SK-N-SH (cell line): Measurements from ENCODE around the gene ARL17A. TPM values are rescaled to one million over a fixed set of nuclear protein-coding genes. Genes with fewer than 3 reads are reported as not detected.
"Not testable (repeated sequence)": the region's sequence is repeated elsewhere in the genome, so short reads cannot be mapped to it uniquely, and the experiment has no call there.

Experiments used
- CTCF ChIA-PET: fragments of 300-600, 350-600 bp; formaldehyde crosslinking; extraction: SDS; loops from one replicate; lab custom pipeline; 2021; lab: Yijun Ruan, JAX
- POLR2A ChIA-PET: fragments of 350-600 bp; sonication (Branson Sonifier 250); formaldehyde crosslinking; extraction: SDS; loops from one replicate; lab custom pipeline; 2020; ENCODE audit warnings: antibody characterized with exemption, inconsistent platforms; lab: Yijun Ruan, JAX
- DNase-seq: peaks from one replicate; pipeline ENCODE4 v3.0.0; 2012
- H2AFZ ChIP-seq: fragments of 200-600 bp; sonication (generic); 2 replicates; pipeline ENCODE4 v1.8.1; 2016; ENCODE audit warnings: antibody characterized with exemption, mild to moderate bottlenecking, low read depth
- H3F3A ChIP-seq: fragments of 200-600 bp; sonication (generic); replicated peaks from 2 replicates; pipeline ENCODE3; 2016; ENCODE audit warnings: antibody characterized with exemption, mild to moderate bottlenecking; ENCODE audit not compliant: insufficient read depth
- H3K27ac ChIP-seq, 2 experiments: fragments of 200-500 bp in 1 of 2; fragments of 200-600 bp in 1 of 2; sonication (Bioruptor generic) in 1 of 2; sonication (generic), shearing (Covaris generic) in 1 of 2; 2 replicates each; pipeline versions ENCODE4 v1.5.1 to v1.6.1; 2014 to 2016; ENCODE audit warnings: low read depth in 2 of 2, inconsistent platforms in 1 of 2, low read length in 1 of 2, mild to moderate bottlenecking in 1 of 2, mixed read lengths in 1 of 2
- H3K27me3 ChIP-seq: fragments of 200-600 bp; sonication (generic), shearing (Covaris generic); 2 replicates; pipeline ENCODE4 v1.6.1; 2016; ENCODE audit warnings: mixed run types; ENCODE audit not compliant: insufficient read depth
- H3K36me3 ChIP-seq, 2 experiments: fragments of 200-500 bp in 1 of 2; fragments of 200-600 bp in 1 of 2; sonication (Bioruptor generic) in 1 of 2; sonication (generic) in 1 of 2; replicated peaks in 1 of 2; 2 replicates each; pipeline versions ENCODE3 to v1.5.1; 2014 to 2016; ENCODE audit warnings: low read length in 1 of 2, mild to moderate bottlenecking in 1 of 2; ENCODE audit not compliant: insufficient read depth in 2 of 2, control insufficient read depth in 1 of 2
- H3K4me1 ChIP-seq, 2 experiments: fragments of 200-500 bp in 1 of 2; fragments of 200-600 bp in 1 of 2; sonication (Bioruptor generic) in 1 of 2; sonication (generic), shearing (Covaris generic) in 1 of 2; 2 replicates each; pipeline versions ENCODE4 v1.5.1 to v1.6.1; 2014 to 2016; ENCODE audit warnings: low read depth in 1 of 2, low read length in 1 of 2, mixed run types in 1 of 2; ENCODE audit not compliant: insufficient read depth in 2 of 2, control insufficient read depth in 1 of 2
- H3K4me2 ChIP-seq: fragments of 200-600 bp; sonication (generic), shearing (Covaris generic); 2 replicates; pipeline ENCODE4 v1.6.1; 2017; ENCODE audit warnings: mixed run types
- H3K4me3 ChIP-seq, 2 experiments: fragments of 200-500 bp in 1 of 2; fragments of 200-600 bp in 1 of 2; sonication (Bioruptor generic) in 1 of 2; sonication (generic), shearing (Covaris generic) in 1 of 2; 2 replicates each; pipeline versions ENCODE4 v1.5.1 to v1.8.1; 2014 to 2016; ENCODE audit warnings: low read depth in 2 of 2, inconsistent platforms in 1 of 2, low read length in 1 of 2, mild to moderate bottlenecking in 1 of 2, mixed read lengths in 1 of 2, moderate library complexity in 1 of 2
- H3K79me2 ChIP-seq: fragments of 200-600 bp; sonication (generic); 2 replicates; pipeline ENCODE4 v1.8.1; 2017; ENCODE audit warnings: mild to moderate bottlenecking; ENCODE audit not compliant: insufficient read depth
- H3K9ac ChIP-seq: fragments of 200-600 bp; sonication (generic); 2 replicates; pipeline ENCODE4 v1.6.1; 2017; ENCODE audit warnings: mixed run types
- H3K9me2 ChIP-seq: fragments of 200-600 bp; sonication (generic); 2 replicates; pipeline ENCODE4 v1.6.1; 2017; ENCODE audit warnings: mixed run types
- H3K9me3 ChIP-seq: fragments of 200-600 bp; sonication (generic); 2 replicates; pipeline ENCODE4 v1.6.1; 2017; ENCODE audit warnings: mixed run types, mild to moderate bottlenecking, moderate library complexity
- H4K20me1 ChIP-seq: fragments of 200-600 bp; sonication (generic); 2 replicates; pipeline ENCODE4 v1.6.1; 2017; ENCODE audit warnings: mild to moderate bottlenecking, mixed run types; ENCODE audit not compliant: insufficient read depth
- WGBS: methylation state at CpG from one replicate; pipeline ENCODE4 v1.1.6; 2017; ENCODE audit warnings: low lambda C conversion rate; 5-methylcytosine and 5-hydroxymethylcytosine counted together
- polyA plus RNA-seq, 3 experiments: library from polyadenylated mRNA; depleted of rRNA; stranded (reverse); fragments of >200 nt; gene quantifications; 2 replicates each; pipeline ENCODE4 v1.2.3, GENCODE V29; 2012

The ARL17A gene
- polyA plus RNA-seq, 1 of the 3 experiments (the other 2 are of a cell fraction) = 2.9 TPM

GRCh38 chr17:46560048-46560447 lies 19.4 kb downstream of the ARL17A start:
- CTCF ChIA-PET, POLR2A ChIA-PET, H3K27me3 ChIP-seq, H3K9ac ChIP-seq, DNase-seq, H3K9me2 ChIP-seq, H4K20me1 ChIP-seq, H3K4me1 ChIP-seq, H3K36me3 ChIP-seq, H3K79me2 ChIP-seq, H3F3A ChIP-seq, H3K4me3 ChIP-seq, H3K9me3 ChIP-seq, H3K27ac ChIP-seq, H3K4me2 ChIP-seq, H2AFZ ChIP-seq: not testable (repeated sequence)
- no CpG with 5 or more reads among the region's 3 CpGs for WGBS

- H2AFZ ChIP-seq, H3K27me3 ChIP-seq, H3K4me1 ChIP-seq, H3K4me2 ChIP-seq, H3K27ac ChIP-seq, H3K36me3 ChIP-seq, H3F3A ChIP-seq, H4K20me1 ChIP-seq, H3K4me3 ChIP-seq, DNase-seq, CTCF ChIA-PET, H3K79me2 ChIP-seq, H3K9me2 ChIP-seq, H3K9me3 ChIP-seq, POLR2A ChIA-PET, H3K9ac ChIP-seq: not testable (repeated sequence)
- no CpG with 5 or more reads among the region's 20 CpGs for WGBS
Measured at GRCh38 chr17:46559155-46559554, 20.3 kb downstream of the ARL17A start.

- H3K9me3 ChIP-seq, H3K27ac ChIP-seq, H4K20me1 ChIP-seq, H3K4me3 ChIP-seq, POLR2A ChIA-PET, H3K4me2 ChIP-seq, H3K4me1 ChIP-seq, H3K79me2 ChIP-seq, DNase-seq, H3K27me3 ChIP-seq, CTCF ChIA-PET, H3K36me3 ChIP-seq, H3F3A ChIP-seq, H3K9ac ChIP-seq, H3K9me2 ChIP-seq, H2AFZ ChIP-seq: not testable (repeated sequence)
- WGBS = 95% methylated on average over 9 of the region's 10 CpGs
Measured at GRCh38 chr17:46548607-46549006, 30.9 kb downstream of the ARL17A start.

GRCh38 chr17:46534716-46535115 lies 44.8 kb downstream of the ARL17A start:
- 77% methylated on average over 5 of the region's 22 CpGs for WGBS
- H3K4me2 ChIP-seq, H3K4me1 ChIP-seq, H2AFZ ChIP-seq, H3K27me3 ChIP-seq, H3K9me3 ChIP-seq, H3K9me2 ChIP-seq, H3K4me3 ChIP-seq, DNase-seq, H3F3A ChIP-seq, H3K36me3 ChIP-seq, H3K79me2 ChIP-seq, CTCF ChIA-PET, H3K27ac ChIP-seq, H3K9ac ChIP-seq, H4K20me1 ChIP-seq, POLR2A ChIA-PET: not testable (repeated sequence)

- H3K9me2 ChIP-seq, H3K4me2 ChIP-seq, CTCF ChIA-PET, POLR2A ChIA-PET, H3K9me3 ChIP-seq, H3K4me1 ChIP-seq, H3K79me2 ChIP-seq, H3K36me3 ChIP-seq, H3K9ac ChIP-seq, H3K27me3 ChIP-seq, H2AFZ ChIP-seq, DNase-seq, H4K20me1 ChIP-seq, H3F3A ChIP-seq, H3K27ac ChIP-seq, H3K4me3 ChIP-seq: not testable (repeated sequence)
- WGBS = no CpG with 5 or more reads among the region's 11 CpGs
Measured at GRCh38 chr17:46512168-46512567, 67.3 kb downstream of the ARL17A start, which contains the start of gene LRRC37A2. LRRC37A2 (plus strand) TSS chr17:46512468; CDS start chr17:46512713, 245 bp downstream.

GRCh38 chr17:46505896-46506295 lies 73.6 kb downstream of the ARL17A start:
- H3K9me3 ChIP-seq, H2AFZ ChIP-seq, H3F3A ChIP-seq, H3K27me3 ChIP-seq, CTCF ChIA-PET, H3K36me3 ChIP-seq, H3K4me3 ChIP-seq, H3K27ac ChIP-seq, H3K9me2 ChIP-seq, H3K4me1 ChIP-seq, H3K4me2 ChIP-seq, DNase-seq, POLR2A ChIA-PET, H3K9ac ChIP-seq, H4K20me1 ChIP-seq: not testable (repeated sequence)
- peaks cover 19% of the 10 kb centered on the region for H3K79me2 ChIP-seq
- 100% methylated on average over 7 of the region's 7 CpGs for WGBS
